Spinal cord (tissue), 10 donors: Measurements from ENCODE around the gene LDB1. TPM values are rescaled to one million over a fixed set of nuclear protein-coding genes. Genes with fewer than 3 reads are reported as not detected.

ENCODE experiments used
- DNase-seq, 6 donors: peaks; one replicate each; pipeline versions ENCODE4 v3.0.0 to v3.0.0-alpha.2; 2013 to 2015; ENCODE audit warnings: low spot score in 6 of 6, low read depth in 4 of 6
- H3K27ac ChIP-seq: one replicate; pipeline ENCODE4 v1.5.1; 2013; ENCODE audit warnings: low read depth, low read length, control low read depth
- H3K27me3 ChIP-seq: one replicate; pipeline ENCODE4 v1.6.1; 2013; ENCODE audit warnings: low read length; ENCODE audit not compliant: control insufficient read depth, insufficient read depth
- H3K36me3 ChIP-seq: one replicate; pipeline ENCODE4 v1.6.1; 2013; ENCODE audit warnings: low read length; ENCODE audit not compliant: control insufficient read depth, insufficient read depth
- H3K4me1 ChIP-seq: one replicate; pipeline ENCODE4 v1.6.1; 2013; ENCODE audit warnings: low read length; ENCODE audit not compliant: control insufficient read depth, insufficient read depth
- H3K4me3 ChIP-seq: one replicate; pipeline ENCODE4 v1.5.1; 2013; ENCODE audit warnings: low read depth, low read length, control low read depth
- H3K9me3 ChIP-seq: one replicate; pipeline ENCODE4 v1.6.1; 2013; ENCODE audit warnings: low read length; ENCODE audit not compliant: control insufficient read depth, insufficient read depth
- WGBS: methylation state at CpG from one replicate; pipeline ENCODE4 v1.1.5; 2013; ENCODE audit warnings: missing lambda C conversion rate; ENCODE audit not compliant: insufficient coverage; 5-methylcytosine and 5-hydroxymethylcytosine counted together
- polyA plus RNA-seq, 2 donors: library from polyadenylated mRNA; unstranded; fragments of 120-200 nt; gene quantifications; one replicate each; pipeline ENCODE4 v1.2.1, GENCODE V29; 2013; ENCODE audit not compliant: insufficient read length in 2 of 2
- total RNA-seq, 2 donors: library from RNA; depleted of rRNA in 1 of 2; stranded (reverse); fragments of 120-200 nt in 1 of 2; fragments of >200 nt in 1 of 2; gene quantifications; one replicate each; pipeline versions ENCODE4 v1.2.3 to v1.2.4, GENCODE V29; 2013 to 2014
- donor health status: healthy.

Gene LDB1
- total and polyA plus RNA-seq, 4 donors = 40.4 to 102 (median 90.3) TPM

GRCh38 chr10:102152545-102152890, 32.4 kb upstream of the LDB1 start:
- Histone ChIP-seq H3K27ac (peak overlapping the region; percentile 94), H3K36me3 (peaks cover 43% of the 10 kb centered on the region), H3K9me3 (no peaks in the 10 kb centered on the region), H3K27me3 (no peaks in the 10 kb centered on the region), H3K4me1 (peaks cover 11% of the 10 kb centered on the region), H3K4me3 (peak overlapping the region; percentile 98)
- 0% methylated on average over 19 of the region's 19 CpGs for WGBS
- no peak for DNase-seq

DNA sequence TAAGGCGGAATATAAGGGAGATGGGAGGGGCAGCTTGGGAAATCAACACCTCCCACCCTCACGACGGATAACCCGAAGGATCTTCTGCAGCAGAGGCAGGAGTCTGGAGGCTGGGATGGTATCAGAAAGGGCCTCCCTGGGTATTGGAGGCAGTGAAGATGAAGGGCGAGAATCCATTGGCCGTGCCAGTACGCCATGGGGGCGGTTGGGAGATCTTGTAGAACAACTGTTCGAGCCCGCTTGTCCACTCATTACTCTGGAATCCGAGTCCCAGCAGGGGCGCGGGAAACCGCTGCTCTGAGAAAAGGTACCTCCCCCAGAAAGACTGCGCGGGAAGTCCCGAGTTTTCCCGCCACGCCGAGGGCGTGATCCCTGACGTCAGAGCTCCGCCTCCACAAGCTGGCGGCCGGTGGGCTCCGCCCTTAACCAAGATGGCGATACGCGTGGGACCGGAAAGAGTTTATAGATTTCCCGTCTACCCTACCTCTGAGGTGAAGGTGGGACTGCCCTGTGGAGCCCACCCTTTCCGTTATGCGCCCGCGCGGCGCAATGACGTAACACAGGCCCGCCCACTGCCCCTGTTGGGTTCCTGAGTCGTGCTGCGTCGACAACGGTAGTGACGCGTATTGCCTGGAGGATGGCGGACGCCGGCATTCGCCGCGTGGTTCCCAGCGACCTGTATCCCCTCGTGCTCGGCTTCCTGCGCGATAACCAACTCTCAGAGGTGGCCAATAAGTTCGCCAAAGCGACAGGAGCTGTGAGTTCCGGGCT, 31.8 kb upstream of the LDB1 start, which contains the start of gene NOLC1:
Gene NOLC1 (plus strand): TSS at position 616 of the 771 bp plus-strand sequence. CDS start 22 bp downstream, at position 638.
- Histone ChIP-seq H3K27ac (peak within 1 kb of the TSS; percentile 94), H3K4me1 (peaks cover 11% of the 10 kb centered on the region), H3K9me3 (no peaks in the 10 kb centered on the region), H3K4me3 (peak within 1 kb of the TSS; percentile 98), H3K36me3 (peaks cover 42% of the 10 kb centered on the region), H3K27me3 (no peaks in the 10 kb centered on the region)
- WGBS = 1% methylated on average over 50 of the region's 59 CpGs
- peak; percentile 93 to 100 (median 96) for DNase-seq

GRCh38 chr10:102150970-102151773, 31.0 kb upstream of the LDB1 start:
- Histone ChIP-seq H3K27ac (peak overlapping the region; percentile 94), H3K36me3 (peaks cover 44% of the 10 kb centered on the region), H3K9me3 (no peaks in the 10 kb centered on the region), H3K27me3 (no peaks in the 10 kb centered on the region), H3K4me1 (peaks cover 11% of the 10 kb centered on the region), H3K4me3 (peak overlapping the region; percentile 98)
- no peak for DNase-seq
- 93% methylated on average over 1 of the region's 3 CpGs for WGBS

DNA sequence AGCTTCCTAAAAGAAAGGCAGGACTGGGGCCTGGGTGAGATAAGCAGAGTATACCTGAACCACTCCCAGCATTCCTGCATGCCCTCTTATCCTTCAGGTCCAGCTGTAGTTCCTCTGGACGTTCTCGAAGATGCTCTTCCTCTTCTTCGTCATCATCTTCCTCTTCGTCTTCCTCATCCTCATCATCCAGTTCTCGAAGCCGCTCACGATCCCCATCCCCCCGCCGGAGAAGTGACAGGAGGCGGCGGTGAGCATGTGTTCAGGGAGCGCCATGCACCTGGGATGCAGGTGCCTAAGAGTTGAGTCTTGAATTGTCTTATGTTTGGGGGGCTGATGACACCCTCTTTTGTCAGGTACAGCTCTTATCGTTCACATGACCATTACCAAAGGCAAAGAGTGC, 28.1 kb upstream of the LDB1 start:
- H3K4me1 ChIP-seq = peaks cover 11% of the 10 kb centered on the region
- H3K36me3 ChIP-seq = peaks cover 50% of the 10 kb centered on the region
- no peaks in the 10 kb centered on the region for H3K27me3 ChIP-seq
- no peak overlapping the region for H3K4me3 ChIP-seq
- no peak overlapping the region for H3K27ac ChIP-seq
- no peak for DNase-seq
- WGBS = 100% methylated on average over 7 of the region's 13 CpGs
- H3K9me3 ChIP-seq = no peaks in the 10 kb centered on the region

- DNase-seq = no peak
- H3K27ac ChIP-seq = no peak overlapping the region
- H3K36me3 ChIP-seq = peaks cover 55% of the 10 kb centered on the region
- no peaks in the 10 kb centered on the region for H3K27me3 ChIP-seq
- no peak overlapping the region for H3K4me3 ChIP-seq
- no CpG with 5 or more reads among the region's 1 CpG for WGBS
- H3K9me3 ChIP-seq = no peaks in the 10 kb centered on the region
- peaks cover 8% of the 10 kb centered on the region for H3K4me1 ChIP-seq
Observed at GRCh38 chr10:102147561-102147960, 27.4 kb upstream of the LDB1 start.

DNA sequence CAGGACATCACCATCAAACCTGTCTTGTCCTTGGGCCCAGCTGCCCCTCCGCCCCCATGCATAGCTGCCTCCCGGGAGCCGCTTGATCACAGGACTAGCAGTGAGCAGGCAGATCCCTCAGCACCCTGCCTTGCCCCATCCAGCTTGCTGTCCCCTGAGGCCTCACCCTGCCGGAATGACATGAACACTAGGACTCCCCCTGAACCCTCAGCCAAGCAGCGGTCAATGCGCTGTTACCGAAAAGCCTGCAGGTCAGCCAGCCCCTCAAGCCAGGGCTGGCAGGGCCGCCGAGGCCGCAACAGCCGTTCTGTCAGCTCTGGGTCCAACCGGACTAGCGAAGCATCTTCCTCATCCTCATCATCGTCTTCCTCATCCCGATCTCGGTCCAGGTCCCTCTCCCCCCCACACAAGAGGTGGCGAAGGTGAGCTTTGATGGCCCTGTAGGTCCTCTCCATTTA, 26.8 kb upstream of the LDB1 start:
- H3K27ac ChIP-seq = no peak overlapping the region
- H3K36me3 ChIP-seq = peaks cover 59% of the 10 kb centered on the region
- H3K9me3 ChIP-seq = no peaks in the 10 kb centered on the region
- H3K4me1 ChIP-seq = peaks cover 5% of the 10 kb centered on the region
- 95% methylated on average over 17 of the region's 17 CpGs for WGBS
- no peak overlapping the region for H3K4me3 ChIP-seq
- no peaks in the 10 kb centered on the region for H3K27me3 ChIP-seq
- no peak for DNase-seq

- Histone ChIP-seq H3K27ac (no peak overlapping the region), H3K4me3 (no peak overlapping the region), H3K9me3 (no peaks in the 10 kb centered on the region), H3K4me1 (no peaks in the 10 kb centered on the region), H3K27me3 (no peaks in the 10 kb centered on the region), H3K36me3 (peaks cover 74% of the 10 kb centered on the region)
- DNase-seq = no peak
- 97% methylated on average over 3 of the region's 4 CpGs for WGBS
Observed at GRCh38 chr10:102141583-102142107, 21.5 kb upstream of the LDB1 start.

- peaks cover 69% of the 10 kb centered on the region for H3K36me3 ChIP-seq
- no peak overlapping the region for H3K4me3 ChIP-seq
- DNase-seq = no peak
- no peaks in the 10 kb centered on the region for H3K9me3 ChIP-seq
- no peaks in the 10 kb centered on the region for H3K4me1 ChIP-seq
- H3K27me3 ChIP-seq = no peaks in the 10 kb centered on the region
- 89% methylated on average over 5 of the region's 5 CpGs for WGBS
- no peak overlapping the region for H3K27ac ChIP-seq
Observed at GRCh38 chr10:102140913-102141540, 20.9 kb upstream of the LDB1 start.

DNA sequence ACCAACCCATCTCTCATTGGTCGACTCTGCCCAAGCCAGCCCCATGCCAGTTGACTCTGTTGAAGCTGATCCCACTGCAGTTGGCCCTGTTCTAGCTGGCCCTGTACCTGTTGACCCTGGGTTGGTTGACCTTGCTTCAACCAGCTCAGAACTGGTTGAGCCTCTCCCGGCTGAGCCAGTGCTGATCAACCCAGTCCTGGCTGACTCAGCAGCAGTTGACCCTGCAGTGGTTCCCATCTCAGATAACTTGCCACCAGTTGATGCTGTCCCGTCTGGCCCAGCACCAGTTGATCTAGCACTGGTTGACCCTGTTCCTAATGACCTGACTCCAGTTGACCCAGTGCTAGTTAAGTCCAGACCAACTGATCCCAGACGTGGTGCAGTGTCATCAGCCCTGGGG, 20.1 kb upstream of the LDB1 start:
- Histone ChIP-seq H3K4me1 (no peaks in the 10 kb centered on the region), H3K27ac (no peak overlapping the region), H3K36me3 (peaks cover 68% of the 10 kb centered on the region), H3K27me3 (no peaks in the 10 kb centered on the region), H3K4me3 (no peak overlapping the region), H3K9me3 (no peaks in the 10 kb centered on the region)
- no peak for DNase-seq
- 97% methylated on average over 4 of the region's 4 CpGs for WGBS
